ENCODE measurements around the gene YBX1.
"Not testable (repeated sequence)": the region's sequence is repeated elsewhere in the genome, so short reads cannot be mapped to it uniquely, and the experiment has no call there.

Gene YBX1

GRCh38 chr1:42680055-42680454, 2.2 kb upstream of the YBX1 start:
- Mint-ChIP-seq H3K4me1 (ENCODE audit: low read depth) (peaks cover 32% of the 10 kb centered on the region), H3K27ac (no peak overlapping the region), H3K27me3 (no peaks in the 10 kb centered on the region), H3K36me3 (ENCODE audit: low read depth) (peaks cover 65% of the 10 kb centered on the region), H3K4me3 (peak overlapping the region; percentile 88), H3K9me3 (no peaks in the 10 kb centered on the region)
- no peak for DNase-seq

- DNase-seq, result peak; percentile 49
- H3K9me3 Mint-ChIP-seq, result no peaks in the 10 kb centered on the region
- H3K4me3 Mint-ChIP-seq, result peak overlapping the region; percentile 88
- H3K4me1 Mint-ChIP-seq (ENCODE audit: low read depth), result peaks cover 41% of the 10 kb centered on the region
- H3K36me3 Mint-ChIP-seq (ENCODE audit: low read depth), result peaks cover 65% of the 10 kb centered on the region
- no peaks in the 10 kb centered on the region for H3K27me3 Mint-ChIP-seq
- peak overlapping the region; percentile 99 for H3K27ac Mint-ChIP-seq
These were observed 1.1 kb upstream of the YBX1 start for GRCh38 chr1:42680921-42681683.

GRCh38 chr1:42682484-42682738, 193 bp downstream of the YBX1 start:
- DNase-seq, H3K9me3 Mint-ChIP-seq, H3K27me3 Mint-ChIP-seq: not testable (repeated sequence)
- Mint-ChIP-seq H3K27ac (peak overlapping the region; percentile 99), H3K36me3 (ENCODE audit: low read depth) (peaks cover 66% of the 10 kb centered on the region), H3K4me3 (peak overlapping the region; percentile 88), H3K4me1 (ENCODE audit: low read depth) (peaks cover 54% of the 10 kb centered on the region)

GRCh38 chr1:42682739-42683531, 717 bp downstream of the YBX1 start:
- Mint-ChIP-seq H3K27me3 (no peaks in the 10 kb centered on the region), H3K4me3 (peak overlapping the region; percentile 96), H3K9me3 (no peaks in the 10 kb centered on the region), H3K4me1 (ENCODE audit: low read depth) (peaks cover 60% of the 10 kb centered on the region), H3K27ac (peak overlapping the region; percentile 96), H3K36me3 (ENCODE audit: low read depth) (peaks cover 69% of the 10 kb centered on the region)
- DNase-seq, result peak; percentile 79

DNA sequence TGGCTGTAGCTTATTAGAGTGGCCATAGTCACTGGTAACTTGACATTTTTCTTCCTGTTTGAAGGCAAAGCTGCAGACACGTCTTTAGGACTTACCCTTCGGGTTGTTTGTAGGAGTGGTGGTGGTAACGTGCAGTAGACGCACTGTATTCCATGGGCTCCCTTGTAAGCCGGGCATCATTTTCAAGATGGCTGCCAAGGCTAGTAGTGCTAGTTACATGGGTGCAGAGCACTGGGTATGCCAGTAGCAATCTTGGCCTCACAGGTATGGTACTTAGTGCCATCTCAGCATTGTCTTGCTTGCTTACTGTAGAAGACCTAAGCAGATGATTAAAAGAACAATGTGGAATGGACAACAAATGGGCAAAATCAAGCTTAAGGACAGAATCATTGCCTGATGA, 1.9 kb downstream of the YBX1 start:
- Mint-ChIP-seq H3K27me3 (no peaks in the 10 kb centered on the region), H3K4me3 (peak overlapping the region; percentile 96), H3K36me3 (ENCODE audit: low read depth) (peaks cover 78% of the 10 kb centered on the region), H3K4me1 (ENCODE audit: low read depth) (peaks cover 69% of the 10 kb centered on the region), H3K9me3 (no peaks in the 10 kb centered on the region), H3K27ac (peak overlapping the region; percentile 96)
- no peak for DNase-seq

DNA sequence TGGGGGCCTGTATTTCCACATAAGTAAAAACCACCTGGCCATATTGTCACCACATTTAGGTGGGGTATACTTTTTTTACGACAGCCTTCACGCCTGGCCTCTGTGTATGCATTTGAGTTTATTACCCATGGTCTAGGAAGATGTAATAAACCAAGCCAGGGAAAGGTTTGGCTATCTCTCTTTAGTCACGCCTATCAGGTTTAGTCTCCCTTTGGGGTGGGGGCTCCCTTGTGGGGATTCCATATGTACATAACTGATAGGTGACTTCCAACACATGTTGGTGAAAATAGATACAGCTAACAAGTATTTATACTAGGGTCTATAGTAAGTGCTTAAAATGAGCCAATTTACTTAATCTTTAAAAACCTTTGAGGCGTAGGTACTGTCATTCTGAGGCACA, 4.2 kb downstream of the YBX1 start:
- peak overlapping the region; percentile 96 for H3K4me3 Mint-ChIP-seq
- peak overlapping the region; percentile 67 for H3K27ac Mint-ChIP-seq
- peaks cover 73% of the 10 kb centered on the region for H3K4me1 Mint-ChIP-seq (ENCODE audit: low read depth)
- DNase-seq, result no peak
- H3K36me3 Mint-ChIP-seq (ENCODE audit: low read depth), result peaks cover 94% of the 10 kb centered on the region
- no peaks in the 10 kb centered on the region for H3K27me3 Mint-ChIP-seq
- no peaks in the 10 kb centered on the region for H3K9me3 Mint-ChIP-seq

DNA sequence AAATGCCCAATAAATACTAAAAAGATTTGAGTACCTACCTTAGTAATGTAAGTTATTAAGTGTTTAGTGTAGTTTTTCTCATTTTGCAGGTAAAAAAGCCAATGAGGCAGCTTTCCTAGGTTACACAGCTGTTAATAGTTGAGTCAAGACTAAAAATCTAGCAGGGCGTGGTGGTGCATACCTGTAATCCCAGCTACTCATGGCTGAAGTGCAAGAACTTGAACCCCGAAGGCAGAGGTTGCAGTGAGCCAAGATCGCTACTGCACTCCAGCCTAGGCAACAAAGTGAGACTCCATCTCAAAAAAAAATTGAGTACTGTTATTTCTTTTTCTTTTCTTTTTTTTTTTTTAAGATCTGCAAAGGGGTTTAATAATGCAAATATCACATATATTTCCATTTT, 7.7 kb downstream of the YBX1 start:
- Mint-ChIP-seq H3K27me3 (no peaks in the 10 kb centered on the region), H3K4me1 (ENCODE audit: low read depth) (peaks cover 95% of the 10 kb centered on the region), H3K9me3 (no peaks in the 10 kb centered on the region), H3K36me3 (ENCODE audit: low read depth) (peaks cover 100% of the 10 kb centered on the region), H3K27ac (peak overlapping the region; percentile 85), H3K4me3 (peak overlapping the region; percentile 62)
- DNase-seq, result no peak

DNA sequence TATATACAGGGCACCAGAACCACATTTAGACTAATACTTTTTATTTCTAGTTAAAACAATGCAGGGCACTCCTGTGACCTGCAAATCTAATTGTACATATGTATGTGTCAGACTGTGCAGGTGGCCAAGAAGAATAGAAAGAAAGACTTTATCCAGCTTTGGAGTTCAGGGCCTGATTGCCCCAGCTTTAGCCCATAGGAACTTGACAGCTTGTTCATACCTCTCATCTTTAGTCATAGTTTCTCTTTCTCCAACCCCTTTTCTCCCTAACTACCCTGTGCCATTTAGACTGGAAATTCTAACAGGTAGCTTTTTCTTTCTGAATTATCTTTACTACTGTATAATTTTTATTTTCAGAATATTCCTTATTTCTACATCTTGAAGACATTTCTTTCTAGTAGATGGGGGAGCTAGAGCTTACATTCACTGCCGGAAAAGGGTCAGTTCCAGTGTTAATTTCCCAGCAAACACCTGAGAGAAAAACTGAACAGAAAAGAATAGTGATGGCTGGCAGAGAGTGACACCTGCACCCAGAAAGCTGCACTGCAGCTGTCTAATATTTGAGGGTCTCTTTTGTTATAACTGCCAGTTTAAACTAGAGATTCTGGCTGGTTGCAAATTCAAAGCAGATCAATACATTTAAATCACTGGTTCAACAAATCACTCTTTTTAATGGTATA, 8.4 kb downstream of the YBX1 start:
- H3K36me3 Mint-ChIP-seq (ENCODE audit: low read depth), result peaks cover 100% of the 10 kb centered on the region
- peaks cover 95% of the 10 kb centered on the region for H3K4me1 Mint-ChIP-seq (ENCODE audit: low read depth)
- peak overlapping the region; percentile 85 for H3K27ac Mint-ChIP-seq
- no peak for DNase-seq
- H3K27me3 Mint-ChIP-seq, result no peaks in the 10 kb centered on the region
- H3K4me3 Mint-ChIP-seq, result peak overlapping the region; percentile 62
- H3K9me3 Mint-ChIP-seq, result no peaks in the 10 kb centered on the region

- Mint-ChIP-seq H3K36me3 (ENCODE audit: low read depth) (peaks cover 100% of the 10 kb centered on the region), H3K4me1 (ENCODE audit: low read depth) (peaks cover 95% of the 10 kb centered on the region), H3K4me3 (peak overlapping the region; percentile 62), H3K27ac (peak overlapping the region; percentile 85), H3K27me3 (no peaks in the 10 kb centered on the region), H3K9me3 (no peaks in the 10 kb centered on the region)
- DNase-seq, result no peak
These were observed 8.9 kb downstream of the YBX1 start for GRCh38 chr1:42691157-42691498.

GRCh38 chr1:42692461-42692860, 10.2 kb downstream of the YBX1 start:
- no peak for DNase-seq
- no peaks in the 10 kb centered on the region for H3K9me3 Mint-ChIP-seq
- H3K4me3 Mint-ChIP-seq, result peak overlapping the region; percentile 44
- H3K4me1 Mint-ChIP-seq (ENCODE audit: low read depth), result peaks cover 86% of the 10 kb centered on the region
- H3K27me3 Mint-ChIP-seq, result no peaks in the 10 kb centered on the region
- peak overlapping the region; percentile 70 for H3K27ac Mint-ChIP-seq
- H3K36me3 Mint-ChIP-seq (ENCODE audit: low read depth), result peaks cover 100% of the 10 kb centered on the region

DNA sequence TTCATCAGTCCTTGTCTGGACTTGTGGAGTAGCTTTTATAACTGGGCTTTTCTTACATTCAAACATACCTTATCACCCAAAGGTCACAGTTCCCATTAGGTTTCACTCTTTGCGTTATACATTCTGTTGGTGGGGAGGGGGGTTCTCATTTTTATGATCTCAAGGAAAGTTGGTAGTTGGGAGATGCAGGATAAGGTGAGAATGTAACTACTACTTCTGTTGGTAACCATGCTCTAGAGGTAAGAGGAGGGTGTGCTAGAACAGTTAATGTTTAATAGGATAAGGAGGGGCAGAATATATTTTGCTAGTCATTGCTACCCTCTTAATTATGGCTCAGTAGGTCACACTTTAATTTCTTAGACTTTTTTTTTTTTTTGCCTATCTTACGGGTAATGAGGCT, 10.7 kb downstream of the YBX1 start:
- Mint-ChIP-seq H3K9me3 (no peaks in the 10 kb centered on the region), H3K36me3 (ENCODE audit: low read depth) (peaks cover 100% of the 10 kb centered on the region), H3K4me1 (ENCODE audit: low read depth) (peaks cover 81% of the 10 kb centered on the region), H3K4me3 (no peak overlapping the region), H3K27ac (peak overlapping the region; percentile 70), H3K27me3 (no peaks in the 10 kb centered on the region)
- no peak for DNase-seq

DNA sequence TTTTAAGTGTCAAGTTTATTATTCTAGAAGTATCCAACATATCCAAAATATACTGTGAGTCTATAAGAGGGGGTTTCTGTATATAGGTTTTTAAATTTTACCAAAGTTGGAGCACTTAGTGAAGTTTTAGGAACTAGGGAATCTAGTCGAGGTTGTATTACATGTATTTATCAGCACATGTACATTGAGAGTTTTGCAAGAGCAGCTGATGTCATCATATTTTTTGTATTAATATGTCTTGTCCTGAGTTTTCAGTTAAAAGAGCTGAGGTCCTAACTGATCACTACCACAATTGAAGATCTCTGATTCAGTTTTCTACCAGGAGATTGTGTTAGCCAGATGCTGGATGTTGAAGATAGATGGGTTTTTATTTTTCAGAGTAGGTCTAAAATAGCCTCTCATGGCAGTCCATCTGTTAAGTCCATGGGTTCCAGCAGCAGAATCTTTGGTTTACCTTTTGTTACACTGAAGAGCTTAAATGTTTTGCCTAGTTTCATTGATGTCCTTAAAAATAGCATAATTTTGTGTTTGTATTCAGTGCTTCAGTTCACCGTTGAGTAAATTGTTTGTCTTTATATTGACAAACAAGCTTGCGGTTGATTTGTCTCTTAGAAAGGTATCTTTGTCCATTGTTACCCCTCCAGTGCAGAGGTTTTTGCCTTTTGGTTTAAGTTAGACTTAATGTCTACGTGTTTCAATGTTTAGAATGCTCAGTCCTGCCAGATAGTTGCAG, 16.0 kb downstream of the YBX1 start:
- Mint-ChIP-seq H3K27ac (peak overlapping the region; percentile 73), H3K27me3 (no peaks in the 10 kb centered on the region), H3K9me3 (no peaks in the 10 kb centered on the region), H3K36me3 (ENCODE audit: low read depth) (peaks cover 100% of the 10 kb centered on the region), H3K4me1 (ENCODE audit: low read depth) (peaks cover 39% of the 10 kb centered on the region), H3K4me3 (no peak overlapping the region)
- DNase-seq, result no peak

GRCh38 chr1:42700006-42700405, 17.8 kb downstream of the YBX1 start:
- Mint-ChIP-seq H3K4me1 (ENCODE audit: low read depth) (peaks cover 23% of the 10 kb centered on the region), H3K4me3 (no peak overlapping the region), H3K27ac (peak overlapping the region; percentile 73), H3K27me3 (no peaks in the 10 kb centered on the region), H3K36me3 (ENCODE audit: low read depth) (peaks cover 100% of the 10 kb centered on the region), H3K9me3 (no peaks in the 10 kb centered on the region)
- no peak for DNase-seq

DNA sequence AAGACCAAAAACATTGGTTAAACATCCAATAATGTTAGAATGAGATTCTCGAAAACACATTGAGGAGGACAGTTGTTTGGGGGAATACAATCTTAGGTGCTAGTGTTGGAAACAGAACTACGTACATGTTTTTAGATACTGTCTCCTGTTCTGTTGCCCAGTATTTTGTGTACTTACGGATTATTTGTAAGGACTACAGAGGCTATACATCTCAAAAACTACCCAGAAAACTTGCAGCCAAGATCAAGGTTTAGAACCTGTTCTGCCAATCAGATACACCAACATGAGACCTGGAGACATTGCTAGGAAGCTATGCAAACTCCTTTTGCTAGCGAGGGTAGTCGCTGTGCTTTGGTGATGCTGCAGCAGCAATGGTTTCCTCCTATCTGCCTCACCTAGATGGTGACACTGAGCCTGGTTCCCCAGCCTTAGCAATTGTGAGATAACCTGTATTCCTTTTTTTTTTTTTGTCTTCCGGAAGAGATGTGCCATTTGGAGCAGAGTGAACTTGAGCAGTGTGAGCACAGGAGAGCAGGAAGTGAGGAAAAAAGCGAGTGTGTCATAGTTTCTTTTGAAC, 21.8 kb downstream of the YBX1 start:
- peaks cover 5% of the 10 kb centered on the region for H3K4me1 Mint-ChIP-seq (ENCODE audit: low read depth)
- peak overlapping the region; percentile 59 for H3K27ac Mint-ChIP-seq
- H3K27me3 Mint-ChIP-seq, result no peaks in the 10 kb centered on the region
- DNase-seq, result no peak
- peaks cover 98% of the 10 kb centered on the region for H3K36me3 Mint-ChIP-seq (ENCODE audit: low read depth)
- no peak overlapping the region for H3K4me3 Mint-ChIP-seq
- no peaks in the 10 kb centered on the region for H3K9me3 Mint-ChIP-seq

Measured in activated T-cell treated with anti-CD3 and anti-CD28 coated beads, Interleukin-2, amount 50 U/mL, for 24 hours (primary cell).